RWPE2 (cell line): ENCODE measurements around the gene CSGALNACT2.
A peak's percentile ranks its signal among the peaks of the same experiment; 100 is the strongest.
"Not testable (repeated sequence)": the region's sequence is repeated elsewhere in the genome, so short reads cannot be mapped to it uniquely, and the experiment has no call there.

Experiments used
- ATAC-seq: fragments of 200-7000 bp; cut with Tn5 transposase; 3 replicates; pipeline ENCODE4 v1.9.1; 2021; ENCODE audit warnings: low read depth
- DNase-seq: peaks from one replicate; pipeline ENCODE4 v3.0.0-alpha.2; 2020; ENCODE audit warnings: low spot score
- H3K27ac ChIP-seq: fragments of 450-650 bp; 2 replicates; pipeline ENCODE4 v1.5.1; 2017; ENCODE audit warnings: mild to moderate bottlenecking; ENCODE audit not compliant: poor library complexity, severe bottlenecking
- H3K27me3 ChIP-seq: fragments of 250-450 bp; sonication (Bioruptor Pico); 2 replicates; pipeline ENCODE4 v1.5.1; 2021; ENCODE audit warnings: mild to moderate bottlenecking, moderate library complexity; ENCODE audit not compliant: insufficient read depth, poor library complexity, severe bottlenecking
- H3K36me3 ChIP-seq: fragments of 250-450 bp; sonication (Bioruptor Pico); 2 replicates; pipeline ENCODE4 v1.5.1; 2020; ENCODE audit warnings: low read depth, mild to moderate bottlenecking, moderate library complexity
- H3K4me1 ChIP-seq: fragments of 250-450 bp; sonication (Bioruptor Pico); 2 replicates; pipeline ENCODE4 v1.5.1; 2021; ENCODE audit warnings: mild to moderate bottlenecking, moderate library complexity; ENCODE audit not compliant: insufficient read depth, poor library complexity, severe bottlenecking
- H3K4me3 ChIP-seq: fragments of 250-450 bp; sonication (Bioruptor Pico); 2 replicates; pipeline ENCODE4 v1.5.1; 2021; ENCODE audit warnings: mild to moderate bottlenecking, moderate library complexity; ENCODE audit not compliant: severe bottlenecking
- H3K9me3 ChIP-seq: fragments of 250-450 bp; sonication (Bioruptor Pico); 2 replicates; pipeline ENCODE4 v1.5.1; 2021; ENCODE audit warnings: mild to moderate bottlenecking, moderate library complexity; ENCODE audit not compliant: severe bottlenecking
- TF ChIP-seq, protein P1 (sequence below): fragments of 450-650 bp; IDR thresholded peaks from one replicate; pipeline ENCODE4 v1.5.1; 2017; ENCODE audit warnings: mild to moderate bottlenecking, moderate library complexity; ENCODE audit not compliant: poor library complexity, severe bottlenecking

CSGALNACT2 gene

DNA sequence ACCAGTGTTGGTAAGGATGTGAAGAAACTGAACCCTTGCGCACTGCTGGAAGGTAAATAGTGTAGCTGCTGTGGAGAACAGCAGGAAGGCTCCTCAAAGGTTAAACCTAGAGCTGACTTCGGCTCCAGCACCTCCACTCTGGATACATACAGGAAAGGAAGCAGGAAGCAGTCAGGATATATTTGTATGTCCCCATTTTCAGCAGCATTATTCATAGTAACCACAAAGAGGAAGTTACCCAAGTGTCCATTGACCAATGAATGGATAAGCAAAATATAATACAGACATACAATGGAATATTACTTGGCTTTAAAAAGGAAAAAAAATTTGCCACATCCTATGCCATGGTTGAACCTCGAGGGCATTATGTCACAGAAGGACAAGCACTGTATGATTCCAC lies 46.4 kb upstream of the CSGALNACT2 start:
- H3K4me1 ChIP-seq, result no peaks in the 10 kb centered on the region
- ATAC-seq (no peak), DNase-seq (no peak)
- H3K27me3 ChIP-seq, result no peaks in the 10 kb centered on the region
- no peak overlapping the region for H3K4me3 ChIP-seq
- TF ChIP-seq, protein P1, sequence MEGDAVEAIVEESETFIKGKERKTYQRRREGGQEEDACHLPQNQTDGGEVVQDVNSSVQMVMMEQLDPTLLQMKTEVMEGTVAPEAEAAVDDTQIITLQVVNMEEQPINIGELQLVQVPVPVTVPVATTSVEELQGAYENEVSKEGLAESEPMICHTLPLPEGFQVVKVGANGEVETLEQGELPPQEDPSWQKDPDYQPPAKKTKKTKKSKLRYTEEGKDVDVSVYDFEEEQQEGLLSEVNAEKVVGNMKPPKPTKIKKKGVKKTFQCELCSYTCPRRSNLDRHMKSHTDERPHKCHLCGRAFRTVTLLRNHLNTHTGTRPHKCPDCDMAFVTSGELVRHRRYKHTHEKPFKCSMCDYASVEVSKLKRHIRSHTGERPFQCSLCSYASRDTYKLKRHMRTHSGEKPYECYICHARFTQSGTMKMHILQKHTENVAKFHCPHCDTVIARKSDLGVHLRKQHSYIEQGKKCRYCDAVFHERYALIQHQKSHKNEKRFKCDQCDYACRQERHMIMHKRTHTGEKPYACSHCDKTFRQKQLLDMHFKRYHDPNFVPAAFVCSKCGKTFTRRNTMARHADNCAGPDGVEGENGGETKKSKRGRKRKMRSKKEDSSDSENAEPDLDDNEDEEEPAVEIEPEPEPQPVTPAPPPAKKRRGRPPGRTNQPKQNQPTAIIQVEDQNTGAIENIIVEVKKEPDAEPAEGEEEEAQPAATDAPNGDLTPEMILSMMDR, result no peak
- no peak overlapping the region for H3K27ac ChIP-seq
- H3K9me3 ChIP-seq, result no peaks in the 10 kb centered on the region
- no peaks in the 10 kb centered on the region for H3K36me3 ChIP-seq

- Histone ChIP-seq H3K27ac (no peak overlapping the region), H3K4me3 (no peak overlapping the region), H3K4me1 (no peaks in the 10 kb centered on the region), H3K27me3 (no peaks in the 10 kb centered on the region), H3K36me3 (no peaks in the 10 kb centered on the region), H3K9me3 (no peaks in the 10 kb centered on the region)
- ATAC-seq (peak; percentile 34; the same call in 1 of the 3 replicates), DNase-seq (no peak)
- TF ChIP-seq, protein P1, result no peak
These were observed 44.7 kb upstream of the CSGALNACT2 start for GRCh38 chr10:43093423-43094076.

DNA sequence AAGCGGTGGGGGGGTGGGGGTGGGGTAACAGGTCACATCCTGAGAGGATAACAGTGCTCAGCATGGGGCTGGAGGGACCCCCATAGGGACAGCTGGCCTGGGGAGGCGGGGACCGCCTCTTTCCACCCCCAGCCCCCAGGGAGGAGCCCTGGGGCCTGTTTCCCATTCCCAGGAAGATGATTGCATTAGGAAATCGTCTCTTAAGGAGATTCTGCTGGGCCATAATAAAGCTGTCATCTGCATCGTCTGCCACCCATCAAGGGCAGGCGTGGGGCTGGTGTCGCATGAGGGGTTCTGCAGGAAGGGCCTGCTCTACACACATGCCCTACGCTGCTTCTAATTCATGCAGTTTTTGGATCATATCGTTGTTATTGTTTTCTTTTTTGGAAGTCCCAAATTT lies 44.2 kb upstream of the CSGALNACT2 start:
- Histone ChIP-seq H3K4me3 (no peak overlapping the region), H3K27ac (no peak overlapping the region), H3K4me1 (no peaks in the 10 kb centered on the region), H3K9me3 (no peaks in the 10 kb centered on the region), H3K36me3 (no peaks in the 10 kb centered on the region), H3K27me3 (no peaks in the 10 kb centered on the region)
- TF ChIP-seq, protein P1, result no peak
- ATAC-seq (no peak), DNase-seq (no peak)

DNA sequence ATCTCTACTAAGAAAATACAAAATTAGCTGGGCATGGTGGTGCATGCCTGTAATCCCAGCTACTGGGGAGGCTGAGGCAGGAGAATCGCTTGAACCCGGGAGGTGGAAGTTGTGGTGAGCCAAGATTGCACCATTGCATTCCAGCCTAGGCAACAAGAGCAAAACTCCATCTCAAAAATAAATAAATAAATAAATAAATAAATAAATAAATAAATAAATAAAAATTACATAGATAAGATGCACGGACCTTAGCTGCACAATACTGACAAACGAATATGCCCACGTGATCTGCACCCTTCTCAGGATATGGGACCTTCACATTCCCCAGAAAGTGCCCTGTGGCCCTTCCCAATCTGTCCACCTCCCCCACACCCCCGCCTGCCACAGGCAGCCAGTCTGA lies 38.9 kb upstream of the CSGALNACT2 start:
- H3K36me3 ChIP-seq, H3K27ac ChIP-seq, ATAC-seq, H3K9me3 ChIP-seq, DNase-seq, H3K4me3 ChIP-seq, H3K4me1 ChIP-seq, H3K27me3 ChIP-seq: not testable (repeated sequence)

DNA sequence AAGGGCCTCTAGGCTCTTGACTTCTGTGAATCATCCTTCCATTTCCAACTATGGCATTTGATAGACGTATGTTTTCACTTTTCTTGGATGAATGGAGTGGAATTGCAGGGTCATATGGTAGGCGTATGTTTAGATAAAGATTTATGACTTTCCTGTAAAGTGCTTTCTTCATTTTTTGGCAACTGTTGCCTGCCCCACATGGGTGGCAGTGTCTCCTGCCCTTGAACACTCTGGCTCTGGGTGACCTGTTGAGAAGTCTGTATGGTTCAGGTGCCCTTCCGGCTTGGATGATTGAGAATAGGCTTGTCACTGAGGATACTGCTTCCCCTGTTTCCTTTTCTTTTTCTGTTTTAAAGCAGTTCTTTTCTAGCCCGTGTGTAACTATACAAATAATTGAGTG lies 38.3 kb upstream of the CSGALNACT2 start:
- DNase-seq (no peak), ATAC-seq (no peak)
- Histone ChIP-seq H3K36me3 (no peaks in the 10 kb centered on the region), H3K27me3 (peaks cover 5% of the 10 kb centered on the region), H3K4me1 (no peaks in the 10 kb centered on the region), H3K4me3 (no peak overlapping the region), H3K9me3 (no peaks in the 10 kb centered on the region), H3K27ac (no peak overlapping the region)
- TF ChIP-seq, protein P1, result no peak
